HepG2 (cell line): ENCODE measurements around the gene WDR7. TPM values are rescaled to one million over a fixed set of nuclear protein-coding genes. Genes with fewer than 3 reads are reported as not detected.

Source experiments
- CREB1 ChIP-seq, 2 experiments: fragments of 450-650 bp in 1 of 2; IDR thresholded peaks; 2 replicates each; pipeline ENCODE4 v1.6.1; 2016 to 2017; ENCODE audit warnings: control low read depth in 1 of 2, mild to moderate bottlenecking in 1 of 2, missing compliant biosample characterization in 1 of 2, missing genetic modification characterization in 1 of 2
- CTCF ChIP-seq: sonication (generic); formaldehyde crosslinking; IDR thresholded peaks from 2 replicates; pipeline ENCODE4 v1.5.0; 2020; ENCODE audit warnings: mild to moderate bottlenecking, missing genetic modification reagents, moderate library complexity
- ELF1 ChIP-seq: sonication (generic); formaldehyde crosslinking; IDR thresholded peaks from 2 replicates; pipeline ENCODE4 v1.4.0; 2020; ENCODE audit warnings: missing genetic modification reagents
- GABPB1 ChIP-seq: IDR thresholded peaks from 2 replicates; pipeline ENCODE4 v1.6.1; 2016; ENCODE audit warnings: mild to moderate bottlenecking, missing genetic modification reagents, moderate library complexity, missing compliant biosample characterization
- HDAC1 ChIP-seq: sonication (generic); formaldehyde crosslinking; IDR thresholded peaks from 2 replicates; pipeline ENCODE4 v1.5.1; 2020; ENCODE audit warnings: mild to moderate bottlenecking, missing genetic modification reagents
- HNF4A ChIP-seq: sonication (generic); formaldehyde crosslinking; IDR thresholded peaks from 2 replicates; pipeline ENCODE4 v1.4.0; 2020; ENCODE audit warnings: missing genetic modification reagents
- HNF4G ChIP-seq, 2 experiments: sonication (generic) in 1 of 2; formaldehyde crosslinking in 1 of 2; IDR thresholded peaks; 2 replicates each; pipeline versions ENCODE4 v1.4.0 to v1.6.1; 2011 to 2020; ENCODE audit warnings: borderline replicate concordance in 2 of 2, low read depth in 2 of 2, mild to moderate bottlenecking in 2 of 2, low read length in 1 of 2, missing genetic modification reagents in 1 of 2, moderate library complexity in 1 of 2
- HNRNPL ChIP-seq: fragments of 200-400 bp; formaldehyde crosslinking; IDR thresholded peaks from 2 replicates; pipeline ENCODE4 v1.6.1; 2017; ENCODE audit warnings: mild to moderate bottlenecking, low read depth, low read length
- IRF1 ChIP-seq: sonication (generic); formaldehyde crosslinking; IDR thresholded peaks from 2 replicates; pipeline ENCODE4 v1.4.0; 2020; ENCODE audit warnings: low read depth, mild to moderate bottlenecking, missing genetic modification reagents
- JUNB ChIP-seq: sonication (generic); formaldehyde crosslinking; IDR thresholded peaks from 2 replicates; pipeline ENCODE4 v1.8.0; 2022; ENCODE audit warnings: missing genetic modification reagents, mild to moderate bottlenecking, borderline replicate concordance
- KLF9 ChIP-seq: IDR thresholded peaks from 2 replicates; pipeline ENCODE4 v1.6.1; 2016; ENCODE audit warnings: low read depth
- MAFF ChIP-seq: IDR thresholded peaks from 2 replicates; pipeline ENCODE4 v1.6.1; 2011; ENCODE audit warnings: low read depth, low read length, improper control_type of control experiment
- RAD21 ChIP-seq: fragments of 450-650 bp; formaldehyde crosslinking; IDR thresholded peaks from 2 replicates; pipeline ENCODE4 v1.5.0; 2020; ENCODE audit warnings: mild to moderate bottlenecking
- SPEN ChIP-seq: sonication (generic); formaldehyde crosslinking; IDR thresholded peaks from 2 replicates; pipeline ENCODE4 v1.5.1; 2020; ENCODE audit warnings: low read depth, mild to moderate bottlenecking, missing genetic modification reagents
- TBP ChIP-seq: sonication (generic); formaldehyde crosslinking; IDR thresholded peaks from 2 replicates; pipeline ENCODE4 v1.5.0; 2020; ENCODE audit warnings: missing genetic modification reagents
- ZBTB26 ChIP-seq: IDR thresholded peaks from 2 replicates; pipeline ENCODE4 v1.6.1; 2016; ENCODE audit warnings: missing compliant biosample characterization, missing genetic modification reagents, borderline replicate concordance
- ZNF329 ChIP-seq: sonication (generic); formaldehyde crosslinking; IDR thresholded peaks from 2 replicates; pipeline ENCODE4 v1.9.0; 2021; ENCODE audit warnings: low read depth, mild to moderate bottlenecking, missing genetic modification reagents
- ZNF44 ChIP-seq: sonication (generic); formaldehyde crosslinking; IDR thresholded peaks from 2 replicates; pipeline ENCODE4 v1.5.1; 2020; ENCODE audit warnings: mild to moderate bottlenecking, missing genetic modification reagents
- ZNF766 ChIP-seq: sonication (generic); formaldehyde crosslinking; IDR thresholded peaks from 2 replicates; pipeline ENCODE4 v1.5.0; 2020; ENCODE audit warnings: missing genetic modification reagents, borderline replicate concordance
- ZNF792 ChIP-seq: IDR thresholded peaks from 2 replicates; pipeline ENCODE4 v1.6.1; 2016
- ZNF879 ChIP-seq: sonication (generic); formaldehyde crosslinking; IDR thresholded peaks from 2 replicates; pipeline ENCODE4 v1.8.1; 2023; ENCODE audit warnings: missing genetic modification reagents
- polyA plus RNA-seq, 8 experiments: library from polyadenylated mRNA; depleted of rRNA in 3 of 8; stranded (reverse) in 7 of 8; unstranded in 1 of 8; fragments of >200 nt; fragmentation: Illumina TruSeq in 4 of 8; extraction: Trizol in 4 of 8; gene quantifications; 2 replicates each; pipeline versions ENCODE4 v1.2.1 to v1.2.3, GENCODE V29; 2011 to 2016; ENCODE audit warnings: low read depth in 4 of 8, missing spikeins in 1 of 8, mixed read lengths in 1 of 8; ENCODE audit not compliant: insufficient read depth in 1 of 8
- total RNA-seq, 5 experiments: library from RNA; depleted of rRNA; stranded (reverse); fragments of >200 nt; fragmentation: Illumina TruSeq; extraction: Trizol; gene quantifications; 2 replicates each; pipeline ENCODE4 v1.2.3, GENCODE V29; 2016; ENCODE audit warnings: low read depth in 1 of 5
- TF ChIP-seq, protein P1 (sequence below), 2 experiments: fragments of 450-650 bp in 1 of 2; sonication (generic) in 1 of 2; formaldehyde crosslinking; IDR thresholded peaks; 2 replicates each; pipeline versions ENCODE4 v1.5.0 to v1.8.0; 2020 to 2022; ENCODE audit warnings: mild to moderate bottlenecking in 1 of 2, missing genetic modification reagents in 1 of 2
- TF ChIP-seq, protein P2 (sequence below): sonication (generic); formaldehyde crosslinking; IDR thresholded peaks from 2 replicates; pipeline ENCODE4 v1.9.0; 2021; ENCODE audit warnings: missing genetic modification reagents, borderline replicate concordance

Gene WDR7
- total and polyA plus RNA-seq, 2 of the 13 experiments (the other 11 are each of a cell fraction or from before 2014, with no cell fraction given): 2.0 to 7.8 TPM

GRCh38 chr18:57050310-57050949 lies 399.3 kb downstream of the WDR7 start (continued):
- TF ChIP-seq IRF1 (no peak), ZNF44 (CRISPR knock-in tag) (no peak), ZBTB26 (CRISPR knock-in tag) (no peak), HDAC1 (CRISPR knock-in tag) (no peak), SPEN (no peak), TBP (no peak), MAFF (peak; percentile 29; the same call in 1 of the 2 replicates), JUNB (CRISPR knock-in tag) (no peak), ELF1 (CRISPR knock-in tag) (no peak), CREB1 (IDR thresholded peaks at IDR 0.05) (0 out of 2 replicates have a peak, but pooled peaks have one; percentile 13), CREB1 (CRISPR knock-in tag; IDR thresholded peaks at IDR 0.05) (no peak), ZNF792 (CRISPR knock-in tag) (no peak), ZNF329 (CRISPR knock-in tag) (no peak), ZNF766 (no peak), HNF4A (peak; percentile 38; the same call in 1 of the 2 replicates), CTCF (CRISPR knock-in tag) (0 out of 2 replicates have a peak, but pooled peaks have one; percentile 25), ZNF879 (CRISPR knock-in tag) (no peak), HNF4G (IDR thresholded peaks at IDR 0.05; ENCODE audit: borderline replicate concordance, low read depth, low read length) (no peak), HNF4G (CRISPR knock-in tag; IDR thresholded peaks at IDR 0.05; ENCODE audit: borderline replicate concordance, low read depth) (no peak), GABPB1 (CRISPR knock-in tag) (no peak), RAD21 (CRISPR knock-in tag) (0 out of 2 replicates have a peak, but pooled peaks have one; percentile 34), KLF9 (CRISPR knock-in tag) (no peak), HNRNPL (no peak)
- TF ChIP-seq, protein P1, sequence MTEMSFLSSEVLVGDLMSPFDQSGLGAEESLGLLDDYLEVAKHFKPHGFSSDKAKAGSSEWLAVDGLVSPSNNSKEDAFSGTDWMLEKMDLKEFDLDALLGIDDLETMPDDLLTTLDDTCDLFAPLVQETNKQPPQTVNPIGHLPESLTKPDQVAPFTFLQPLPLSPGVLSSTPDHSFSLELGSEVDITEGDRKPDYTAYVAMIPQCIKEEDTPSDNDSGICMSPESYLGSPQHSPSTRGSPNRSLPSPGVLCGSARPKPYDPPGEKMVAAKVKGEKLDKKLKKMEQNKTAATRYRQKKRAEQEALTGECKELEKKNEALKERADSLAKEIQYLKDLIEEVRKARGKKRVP (CRISPR knock-in tag; IDR thresholded peaks at IDR 0.05): no peak
- TF ChIP-seq, protein P2, sequence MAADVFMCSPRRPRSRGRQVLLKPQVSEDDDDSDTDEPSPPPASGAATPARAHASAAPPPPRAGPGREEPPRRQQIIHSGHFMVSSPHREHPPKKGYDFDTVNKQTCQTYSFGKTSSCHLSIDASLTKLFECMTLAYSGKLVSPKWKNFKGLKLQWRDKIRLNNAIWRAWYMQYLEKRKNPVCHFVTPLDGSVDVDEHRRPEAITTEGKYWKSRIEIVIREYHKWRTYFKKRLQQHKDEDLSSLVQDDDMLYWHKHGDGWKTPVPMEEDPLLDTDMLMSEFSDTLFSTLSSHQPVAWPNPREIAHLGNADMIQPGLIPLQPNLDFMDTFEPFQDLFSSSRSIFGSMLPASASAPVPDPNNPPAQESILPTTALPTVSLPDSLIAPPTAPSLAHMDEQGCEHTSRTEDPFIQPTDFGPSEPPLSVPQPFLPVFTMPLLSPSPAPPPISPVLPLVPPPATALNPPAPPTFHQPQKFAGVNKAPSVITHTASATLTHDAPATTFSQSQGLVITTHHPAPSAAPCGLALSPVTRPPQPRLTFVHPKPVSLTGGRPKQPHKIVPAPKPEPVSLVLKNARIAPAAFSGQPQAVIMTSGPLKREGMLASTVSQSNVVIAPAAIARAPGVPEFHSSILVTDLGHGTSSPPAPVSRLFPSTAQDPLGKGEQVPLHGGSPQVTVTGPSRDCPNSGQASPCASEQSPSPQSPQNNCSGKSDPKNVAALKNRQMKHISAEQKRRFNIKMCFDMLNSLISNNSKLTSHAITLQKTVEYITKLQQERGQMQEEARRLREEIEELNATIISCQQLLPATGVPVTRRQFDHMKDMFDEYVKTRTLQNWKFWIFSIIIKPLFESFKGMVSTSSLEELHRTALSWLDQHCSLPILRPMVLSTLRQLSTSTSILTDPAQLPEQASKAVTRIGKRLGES (CRISPR knock-in tag): no peak
